Endodermal cell (in vitro differentiated cells): ENCODE measurements around the gene MYH14. TPM values are rescaled to one million over a fixed set of nuclear protein-coding genes. Genes with fewer than 3 reads are reported as not detected.

Experiments used
- DNase-seq: peaks from one replicate; pipeline ENCODE4 v3.0.0-alpha.2; 2017
- H3K27ac ChIP-seq: 2 replicates; pipeline ENCODE4 v1.5.1; 2013; ENCODE audit warnings: mild to moderate bottlenecking, low read depth, low read length, moderate library complexity
- H3K27me3 ChIP-seq: 2 replicates; pipeline ENCODE4 v1.6.1; 2013; ENCODE audit warnings: mild to moderate bottlenecking, low read length, moderate library complexity; ENCODE audit not compliant: insufficient read depth, control insufficient read depth, poor library complexity, severe bottlenecking
- H3K36me3 ChIP-seq: 2 replicates; pipeline ENCODE4 v1.7.0; 2013; ENCODE audit warnings: mild to moderate bottlenecking, low read length, moderate library complexity; ENCODE audit not compliant: control insufficient read depth, insufficient read depth
- H3K4me1 ChIP-seq: one replicate; pipeline ENCODE4 v1.7.0; 2013; ENCODE audit warnings: low read length; ENCODE audit not compliant: control insufficient read depth, insufficient read depth
- H3K4me3 ChIP-seq: 2 replicates; pipeline ENCODE4 v1.5.1; 2013; ENCODE audit warnings: mild to moderate bottlenecking, low read length, moderate library complexity
- H3K9ac ChIP-seq: 2 replicates; pipeline ENCODE4 v1.6.1; 2013; ENCODE audit warnings: mild to moderate bottlenecking, low read length, moderate library complexity; ENCODE audit not compliant: poor library complexity, severe bottlenecking; ENCODE audit errors: extremely low read depth
- H3K9me3 ChIP-seq: 2 replicates; pipeline ENCODE4 v1.6.1; 2013; ENCODE audit warnings: mild to moderate bottlenecking, low read length, moderate library complexity; ENCODE audit not compliant: control insufficient read depth
- H3K27ac Mint-ChIP-seq: 2 replicates; pipeline ENCODE4 v1.8.0; 2020; ENCODE audit warnings: mixed read lengths
- H3K27me3 Mint-ChIP-seq: 2 replicates; pipeline ENCODE4 v1.8.0; 2021; ENCODE audit warnings: mild to moderate bottlenecking, mixed read lengths; ENCODE audit not compliant: insufficient read depth
- H3K36me3 Mint-ChIP-seq: 2 replicates; pipeline ENCODE4 v1.8.0; 2020; ENCODE audit warnings: low read depth, mixed read lengths
- H3K4me1 Mint-ChIP-seq: 2 replicates; pipeline ENCODE4 v1.8.0; 2020; ENCODE audit warnings: mixed read lengths
- H3K4me3 Mint-ChIP-seq: 2 replicates; pipeline ENCODE4 v1.8.0; 2020; ENCODE audit warnings: mild to moderate bottlenecking, moderate library complexity, mixed read lengths
- H3K9me3 Mint-ChIP-seq: 2 replicates; pipeline ENCODE4 v1.8.0; 2020; ENCODE audit warnings: mild to moderate bottlenecking, mixed read lengths
- CTCF ChIP-seq: fragments of 200-600 bp; sonication (generic); conservative IDR thresholded peaks from 2 replicates; pipeline ENCODE4 v1.5.0; 2021; ENCODE audit warnings: antibody characterized with exemption, mild to moderate bottlenecking
- WGBS, 2 experiments: methylation state at CpG; one replicate each; pipeline versions ENCODE4 v1.1.5 to v1.1.7; 2013; ENCODE audit warnings: missing lambda C conversion rate in 2 of 2, mixed read lengths in 1 of 2; ENCODE audit not compliant: insufficient coverage in 1 of 2, insufficient read length in 1 of 2; 5-methylcytosine and 5-hydroxymethylcytosine counted together
- total RNA-seq, 2 donors: library from RNA; stranded (reverse); fragmentation: NEBNext Ultra II Directional in 1 of 2; extraction: Animal tissue kit (Norgen Biotek cat#: 25700) in 1 of 2; gene quantifications; 2 replicates in 1 of 2; 3 replicates in 1 of 2; pipeline ENCODE4 v1.2.1, GENCODE V29; 2021

Gene MYH14
- total RNA-seq, 2 donors from 2014 or later = 12.8 to 16.7 TPM

GRCh38 chr19:50192463-50193211, 10.8 kb upstream of the MYH14 start:
- Histone ChIP-seq H3K9me3 (peaks cover 46% of the 10 kb centered on the region), H3K36me3 (no peaks in the 10 kb centered on the region), H3K27me3 (no peaks in the 10 kb centered on the region), H3K27ac (no peak overlapping the region), H3K4me1 (no peaks in the 10 kb centered on the region), H3K4me3 (no peak overlapping the region), H3K9ac (no peak overlapping the region)
- H3K4me3 Mint-ChIP-seq = no peak overlapping the region
- no peak overlapping the region for H3K27ac Mint-ChIP-seq
- H3K9me3 Mint-ChIP-seq = no peaks in the 10 kb centered on the region
- TF ChIP-seq CTCF = no peak
- no peaks in the 10 kb centered on the region for H3K4me1 Mint-ChIP-seq
- WGBS, 2 experiments = 78 to 81% methylated on average over 10 to 13 of the region's 13 CpGs
- no peak for DNase-seq
- H3K36me3 Mint-ChIP-seq = no peaks in the 10 kb centered on the region
- H3K27me3 Mint-ChIP-seq = peaks cover 28% of the 10 kb centered on the region

- Mint-ChIP-seq H3K27me3 (peaks cover 26% of the 10 kb centered on the region), H3K36me3 (no peaks in the 10 kb centered on the region), H3K4me3 (no peak overlapping the region), H3K4me1 (no peaks in the 10 kb centered on the region), H3K27ac (no peak overlapping the region), H3K9me3 (no peaks in the 10 kb centered on the region)
- H3K4me3 ChIP-seq = no peak overlapping the region
- 47 to 67% methylated on average over 2 to 4 of the region's 5 CpGs for WGBS, 2 experiments
- H3K4me1 ChIP-seq = no peaks in the 10 kb centered on the region
- H3K27me3 ChIP-seq = no peaks in the 10 kb centered on the region
- H3K9me3 ChIP-seq = peaks cover 37% of the 10 kb centered on the region
- no peak for DNase-seq
- H3K9ac ChIP-seq = no peak overlapping the region
- TF ChIP-seq CTCF = no peak
- no peaks in the 10 kb centered on the region for H3K36me3 ChIP-seq
- no peak overlapping the region for H3K27ac ChIP-seq
These were observed 8.2 kb upstream of the MYH14 start for GRCh38 chr19:50195224-50195623.

- no peaks in the 10 kb centered on the region for H3K36me3 Mint-ChIP-seq
- Histone ChIP-seq H3K4me1 (no peaks in the 10 kb centered on the region), H3K27ac (no peak overlapping the region), H3K9ac (no peak overlapping the region), H3K27me3 (no peaks in the 10 kb centered on the region), H3K4me3 (no peak overlapping the region), H3K9me3 (peaks cover 30% of the 10 kb centered on the region), H3K36me3 (no peaks in the 10 kb centered on the region)
- H3K4me3 Mint-ChIP-seq = no peak overlapping the region
- no peak for DNase-seq
- no peaks in the 10 kb centered on the region for H3K9me3 Mint-ChIP-seq
- no peak overlapping the region for H3K27ac Mint-ChIP-seq
- 56 to 67% methylated on average over 3 to 4 of the region's 4 CpGs for WGBS, 2 experiments
- no peaks in the 10 kb centered on the region for H3K4me1 Mint-ChIP-seq
- H3K27me3 Mint-ChIP-seq = peaks cover 34% of the 10 kb centered on the region
- TF ChIP-seq CTCF = no peak
These were observed 7.0 kb upstream of the MYH14 start for GRCh38 chr19:50196322-50196932.
